IMR-90 (cell line): ENCODE measurements around the gene KLRF2. TPM values are rescaled to one million over a fixed set of nuclear protein-coding genes. Genes with fewer than 3 reads are reported as not detected.

Source experiments
- ATAC-seq: fragments of 200-7000 bp; cut with Tn5 transposase; 2 replicates; pipeline ENCODE4 v1.9.1; 2020; ENCODE audit warnings: low read depth, mild to moderate bottlenecking, moderate library complexity
- BruUV-seq: library from RNA; stranded (reverse); fragments of 400-500 nt; replicated peaks from 2 replicates; lab custom pipeline; 2021; lab: Mats Ljungman, UMichigan
- CTCF ChIA-PET: fragments of 300-600 bp; formaldehyde crosslinking; extraction: SDS; loops from one replicate; lab custom pipeline; 2021; ENCODE audit warnings: antibody characterized with exemption; lab: Yijun Ruan, JAX
- POLR2A ChIA-PET: fragments of 300-600 bp; sonication (Branson Sonifier 250); formaldehyde crosslinking; loops from one replicate; lab custom pipeline; 2022; ENCODE audit warnings: antibody characterized with exemption; ENCODE audit not compliant: unreplicated experiment; lab: Charles Lee
- DNase-seq: peaks from one replicate; pipeline ENCODE4 v3.0.0; 2013
- H2AFZ ChIP-seq: replicated peaks from 2 replicates; pipeline ENCODE3; 2013; ENCODE audit warnings: low read length, mild to moderate bottlenecking; ENCODE audit not compliant: poor library complexity
- H2AK5ac ChIP-seq: 2 replicates; pipeline ENCODE4 v1.6.1; 2013; ENCODE audit warnings: low read depth, low read length, inconsistent platforms
- H2AK9ac ChIP-seq: replicated peaks from 2 replicates; pipeline ENCODE3; 2013; ENCODE audit warnings: mild to moderate bottlenecking, low read depth, low read length, moderate library complexity; ENCODE audit not compliant: poor library complexity
- H2BK120ac ChIP-seq: 2 replicates; pipeline ENCODE4 v1.6.1; 2013; ENCODE audit warnings: low read depth, low read length, inconsistent platforms
- H2BK15ac ChIP-seq: 3 replicates; pipeline ENCODE4 v1.6.1; 2013; ENCODE audit warnings: low read depth, low read length, inconsistent platforms
- H2BK20ac ChIP-seq: 2 replicates; pipeline ENCODE4 v1.6.1; 2013; ENCODE audit warnings: low read depth, mild to moderate bottlenecking, inconsistent platforms, low read length, moderate library complexity
- H2BK5ac ChIP-seq: 2 replicates; pipeline ENCODE4 v1.6.1; 2013; ENCODE audit warnings: mild to moderate bottlenecking, low read depth, low read length, inconsistent platforms; ENCODE audit not compliant: poor library complexity, severe bottlenecking
- H3K14ac ChIP-seq: replicated peaks from 2 replicates; pipeline ENCODE4 v1.6.1; 2013; ENCODE audit warnings: low read depth, low read length, inconsistent platforms
- H3K18ac ChIP-seq: 2 replicates; pipeline ENCODE4 v1.6.1; 2013; ENCODE audit warnings: low read depth, low read length, control low read depth
- H3K23ac ChIP-seq: 2 replicates; pipeline ENCODE4 v1.6.1; 2013; ENCODE audit warnings: low read depth, low read length, inconsistent platforms
- H3K27ac ChIP-seq: 2 replicates; pipeline ENCODE4 v1.5.1; 2013; ENCODE audit warnings: mild to moderate bottlenecking, control low read depth, low read length; ENCODE audit not compliant: insufficient read depth
- H3K27me3 ChIP-seq: 2 replicates; pipeline ENCODE4 v1.6.1; 2013; ENCODE audit warnings: low read length; ENCODE audit not compliant: control insufficient read depth, insufficient read depth
- H3K36me3 ChIP-seq: 2 replicates; pipeline ENCODE4 v1.6.1; 2013; ENCODE audit warnings: low read length, mixed read lengths; ENCODE audit not compliant: control insufficient read depth, insufficient read depth
- H3K4ac ChIP-seq: 2 replicates; pipeline ENCODE4 v1.6.1; 2013; ENCODE audit warnings: low read depth, low read length, inconsistent platforms
- H3K4me1 ChIP-seq: 2 replicates; pipeline ENCODE4 v1.6.1; 2013; ENCODE audit warnings: low read length, mixed read lengths; ENCODE audit not compliant: control insufficient read depth, insufficient read depth
- H3K4me2 ChIP-seq: 2 replicates; pipeline ENCODE4 v1.6.1; 2013; ENCODE audit warnings: low read depth, mild to moderate bottlenecking, control low read depth, low read length, moderate library complexity
- H3K4me3 ChIP-seq: 2 replicates; pipeline ENCODE4 v1.5.1; 2013; ENCODE audit warnings: low read depth, mild to moderate bottlenecking, control low read depth, low read length, moderate library complexity; ENCODE audit not compliant: insufficient read depth
- H3K56ac ChIP-seq: 2 replicates; pipeline ENCODE4 v1.6.1; 2013; ENCODE audit warnings: low read length, inconsistent platforms; ENCODE audit not compliant: insufficient read depth; ENCODE audit errors: extremely low read depth
- H3K79me1 ChIP-seq, 2 experiments: 2 replicates each; pipeline ENCODE4 v1.6.1; 2013; ENCODE audit warnings: low read length in 2 of 2, inconsistent platforms in 1 of 2, low read depth in 1 of 2
- H3K9ac ChIP-seq: 2 replicates; pipeline ENCODE4 v1.6.1; 2013; ENCODE audit warnings: low read depth, low read length, control low read depth
- H3K9me1 ChIP-seq: 2 replicates; pipeline ENCODE4 v1.6.1; 2013; ENCODE audit warnings: low read length, inconsistent platforms; ENCODE audit not compliant: insufficient read depth
- H3K9me3 ChIP-seq: 2 replicates; pipeline ENCODE4 v1.6.1; 2013; ENCODE audit warnings: low read length; ENCODE audit not compliant: control insufficient read depth, insufficient read depth
- H4K20me1 ChIP-seq: 2 replicates; pipeline ENCODE4 v1.6.1; 2013; ENCODE audit warnings: low read length, inconsistent platforms; ENCODE audit not compliant: insufficient read depth
- H4K5ac ChIP-seq: 2 replicates; pipeline ENCODE4 v1.6.1; 2013; ENCODE audit warnings: mild to moderate bottlenecking, low read depth, low read length, control low read depth
- H4K8ac ChIP-seq, 2 experiments: 2 replicates each; pipeline ENCODE4 v1.6.1; 2013; ENCODE audit warnings: low read depth in 2 of 2, low read length in 2 of 2, control low read depth in 1 of 2, inconsistent platforms in 1 of 2
- H4K91ac ChIP-seq: 2 replicates; pipeline ENCODE4 v1.6.1; 2013; ENCODE audit warnings: low read depth, low read length, inconsistent platforms; ENCODE audit not compliant: insufficient read depth
- BHLHE40 ChIP-seq: fragments of 150-350 bp; IDR thresholded peaks from 2 replicates; pipeline ENCODE4 v1.6.1; 2016; ENCODE audit warnings: mild to moderate bottlenecking, low read depth, low read length
- CEBPB ChIP-seq: IDR thresholded peaks from 2 replicates; pipeline ENCODE4 v1.6.1; 2012; ENCODE audit warnings: low read depth, low read length, improper control_type of control experiment
- CHD1 ChIP-seq: IDR thresholded peaks from 2 replicates; pipeline ENCODE4 v1.6.1; 2012; ENCODE audit warnings: low read depth, low read length, improper control_type of control experiment
- FOS ChIP-seq: fragments of 150-350 bp; IDR thresholded peaks from 2 replicates; pipeline ENCODE4 v1.6.1; 2016; ENCODE audit warnings: low read depth, low read length
- MAFK ChIP-seq: IDR thresholded peaks from 2 replicates; pipeline ENCODE4 v1.6.1; 2012; ENCODE audit warnings: low read depth, low read length, improper control_type of control experiment
- MAZ ChIP-seq: IDR thresholded peaks from 2 replicates; pipeline ENCODE4 v1.6.1; 2012; ENCODE audit warnings: low read depth, mild to moderate bottlenecking, low read length, improper control_type of control experiment, moderate library complexity, borderline replicate concordance
- MXI1 ChIP-seq: IDR thresholded peaks from 2 replicates; pipeline ENCODE4 v1.6.1; 2012; ENCODE audit warnings: low read depth, mild to moderate bottlenecking, low read length, moderate library complexity, borderline replicate concordance
- NFE2L2 ChIP-seq: fragments of 150-350 bp; IDR thresholded peaks from 2 replicates; pipeline ENCODE4 v1.6.1; 2016; ENCODE audit warnings: low read depth, mild to moderate bottlenecking, low read length
- POLR2A ChIP-seq: IDR thresholded peaks from 2 replicates; pipeline ENCODE4 v1.6.1; 2012; ENCODE audit warnings: mild to moderate bottlenecking, low read depth, low read length
- RAD21 ChIP-seq: IDR thresholded peaks from 2 replicates; pipeline ENCODE4 v1.6.1; 2012; ENCODE audit warnings: low read length, improper control_type of control experiment
- RCOR1 ChIP-seq: IDR thresholded peaks from 2 replicates; pipeline ENCODE4 v1.6.1; 2012; ENCODE audit warnings: mild to moderate bottlenecking, low read length, improper control_type of control experiment; ENCODE audit not compliant: insufficient replicate concordance
- RFX5 ChIP-seq: IDR thresholded peaks from 2 replicates; pipeline ENCODE4 v1.8.0; 2012; ENCODE audit warnings: low read depth, mild to moderate bottlenecking, low read length, moderate library complexity
- SMC3 ChIP-seq: fragments of 150-350 bp; IDR thresholded peaks from 2 replicates; pipeline ENCODE4 v1.6.1; 2016; ENCODE audit warnings: low read depth, mild to moderate bottlenecking, antibody characterized with exemption, low read length, moderate library complexity
- WGBS, 2 experiments: methylation state at CpG; one replicate each; pipeline versions ENCODE4 v1.1.5 to v1.1.7; 2013; ENCODE audit warnings: missing lambda C conversion rate in 2 of 2; ENCODE audit not compliant: insufficient read length in 1 of 2; ENCODE audit errors: extremely low coverage in 2 of 2; 5-methylcytosine and 5-hydroxymethylcytosine counted together
- dilution Hi-C: fragments of 300-500 bp; cut with HindIII; formaldehyde crosslinking; loops from one replicate; pipeline ENCODE4 v1.14.3; 2018; ENCODE audit warnings: low sequenced_read_pairs; ENCODE audit not compliant: unreplicated experiment
- in situ Hi-C: fragments of 300-500 bp; cut with MboI; formaldehyde crosslinking; loops from 3 replicates; pipeline ENCODE4 v1.14.3; 2019; ENCODE audit warnings: low sequenced_read_pairs, inconsistent platforms, mixed read lengths
- intact Hi-C: fragments of 100-400 bp; cut with micrococcal nuclease; formaldehyde crosslinking; loops from 2 replicates; pipeline ENCODE4 v1.10.0; 2022
- polyA plus RNA-seq, 3 experiments: library from polyadenylated mRNA; depleted of rRNA; stranded (reverse); fragments of >200 nt; gene quantifications; 2 replicates each; pipeline ENCODE4 v1.2.3, GENCODE V29; 2012; ENCODE audit warnings: low replicate concordance in 1 of 3
- total RNA-seq: library from RNA; depleted of rRNA; stranded (reverse); fragments of >200 nt; gene quantifications from 2 replicates; pipeline ENCODE4 v1.2.3, GENCODE V29; 2012
- TF ChIP-seq, protein P1 (sequence below): fragments of 150-350 bp; IDR thresholded peaks from 2 replicates; pipeline ENCODE4 v1.6.1; 2016; ENCODE audit warnings: low read depth, mild to moderate bottlenecking, low read length, moderate library complexity, borderline replicate concordance
- TF ChIP-seq, protein P2 (sequence below): fragments of 150-350 bp; IDR thresholded peaks from 2 replicates; pipeline ENCODE4 v1.6.1; 2017; ENCODE audit warnings: mild to moderate bottlenecking, antibody characterized with exemption, low read length, low read depth
- TF ChIP-seq, protein P3 (sequence below): conservative IDR thresholded peaks from 2 replicates; pipeline ENCODE4 v1.5.1; 2012; ENCODE audit warnings: mild to moderate bottlenecking, low read depth, low read length, improper control_type of control experiment

KLRF2 gene
- total and polyA plus RNA-seq, 2 of the 4 experiments (the other 2 are of a cell fraction) = not detected

DNA sequence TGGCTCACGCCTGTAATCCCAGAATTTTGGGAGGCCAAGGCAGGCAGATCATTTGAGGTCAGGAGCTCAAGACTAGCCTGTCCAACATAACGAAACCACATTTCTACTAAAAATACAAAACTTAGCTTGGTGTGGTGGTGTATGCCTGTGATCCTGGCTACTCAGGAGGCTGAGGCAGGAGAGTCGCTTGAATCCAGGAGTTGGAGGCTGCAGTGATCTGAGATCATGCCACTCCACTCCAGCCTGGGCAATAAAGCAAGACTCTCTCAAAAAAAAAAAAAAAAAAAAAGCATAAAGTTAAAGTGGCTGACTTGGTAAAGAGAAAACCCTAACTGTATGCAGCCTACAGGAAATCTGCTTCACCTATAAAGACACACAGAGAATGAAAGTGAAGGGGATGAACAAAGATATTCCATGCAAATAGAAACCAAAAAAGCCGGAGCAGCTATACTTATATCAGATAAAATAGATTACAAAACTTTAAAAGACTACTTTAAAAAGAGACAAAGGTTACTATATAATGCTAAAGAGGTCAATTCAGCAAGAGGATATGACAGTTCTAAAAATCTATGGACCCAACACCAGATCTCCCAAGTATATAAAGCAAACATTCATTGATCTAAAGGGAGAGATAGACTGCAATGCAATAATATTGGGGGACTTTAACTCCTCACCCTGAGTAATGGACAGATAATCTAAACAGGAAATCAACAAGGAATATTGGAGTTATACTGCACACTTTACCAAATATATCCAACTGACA is 16.2 kb upstream of the KLRF2 start:
- CTCF ChIA-PET = no interaction called here
- H3K4me3 ChIP-seq = no peak overlapping the region
- no peak overlapping the region for H3K14ac ChIP-seq
- no peak for DNase-seq
- no peak overlapping the region for H2BK20ac ChIP-seq
- in situ Hi-C loops (no loop called here), dilution Hi-C loops (no loop called here), intact Hi-C loops (loop anchor here (5.0 kb wide), 1 partner anchor 347 kb away; the partner anchor contains the start of gene GABARAPL1)
- POLR2A ChIA-PET = no interaction called here
- H4K5ac ChIP-seq = no peak overlapping the region
- no peak overlapping the region for H2AFZ ChIP-seq
- no peaks in the 10 kb centered on the region for H3K27me3 ChIP-seq
- H3K4me2 ChIP-seq = peak overlapping the region; percentile 35; the same call in 1 of the 2 replicates
- H4K8ac ChIP-seq = no peak overlapping the region
- H3K4me1 ChIP-seq = no peaks in the 10 kb centered on the region
- TF ChIP-seq FOS (no peak), RFX5 (no peak), BHLHE40 (no peak), RAD21 (no peak), MXI1 (no peak), CEBPB (no peak), RCOR1 (no peak), SMC3 (no peak), NFE2L2 (no peak), MAZ (no peak), CHD1 (no peak), MAFK (no peak), POLR2A (no peak)
- TF ChIP-seq, protein P1, sequence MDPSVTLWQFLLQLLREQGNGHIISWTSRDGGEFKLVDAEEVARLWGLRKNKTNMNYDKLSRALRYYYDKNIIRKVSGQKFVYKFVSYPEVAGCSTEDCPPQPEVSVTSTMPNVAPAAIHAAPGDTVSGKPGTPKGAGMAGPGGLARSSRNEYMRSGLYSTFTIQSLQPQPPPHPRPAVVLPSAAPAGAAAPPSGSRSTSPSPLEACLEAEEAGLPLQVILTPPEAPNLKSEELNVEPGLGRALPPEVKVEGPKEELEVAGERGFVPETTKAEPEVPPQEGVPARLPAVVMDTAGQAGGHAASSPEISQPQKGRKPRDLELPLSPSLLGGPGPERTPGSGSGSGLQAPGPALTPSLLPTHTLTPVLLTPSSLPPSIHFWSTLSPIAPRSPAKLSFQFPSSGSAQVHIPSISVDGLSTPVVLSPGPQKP = no peak
- TF ChIP-seq, protein P2, sequence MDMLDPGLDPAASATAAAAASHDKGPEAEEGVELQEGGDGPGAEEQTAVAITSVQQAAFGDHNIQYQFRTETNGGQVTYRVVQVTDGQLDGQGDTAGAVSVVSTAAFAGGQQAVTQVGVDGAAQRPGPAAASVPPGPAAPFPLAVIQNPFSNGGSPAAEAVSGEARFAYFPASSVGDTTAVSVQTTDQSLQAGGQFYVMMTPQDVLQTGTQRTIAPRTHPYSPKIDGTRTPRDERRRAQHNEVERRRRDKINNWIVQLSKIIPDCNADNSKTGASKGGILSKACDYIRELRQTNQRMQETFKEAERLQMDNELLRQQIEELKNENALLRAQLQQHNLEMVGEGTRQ = no peak
- TF ChIP-seq, protein P3, sequence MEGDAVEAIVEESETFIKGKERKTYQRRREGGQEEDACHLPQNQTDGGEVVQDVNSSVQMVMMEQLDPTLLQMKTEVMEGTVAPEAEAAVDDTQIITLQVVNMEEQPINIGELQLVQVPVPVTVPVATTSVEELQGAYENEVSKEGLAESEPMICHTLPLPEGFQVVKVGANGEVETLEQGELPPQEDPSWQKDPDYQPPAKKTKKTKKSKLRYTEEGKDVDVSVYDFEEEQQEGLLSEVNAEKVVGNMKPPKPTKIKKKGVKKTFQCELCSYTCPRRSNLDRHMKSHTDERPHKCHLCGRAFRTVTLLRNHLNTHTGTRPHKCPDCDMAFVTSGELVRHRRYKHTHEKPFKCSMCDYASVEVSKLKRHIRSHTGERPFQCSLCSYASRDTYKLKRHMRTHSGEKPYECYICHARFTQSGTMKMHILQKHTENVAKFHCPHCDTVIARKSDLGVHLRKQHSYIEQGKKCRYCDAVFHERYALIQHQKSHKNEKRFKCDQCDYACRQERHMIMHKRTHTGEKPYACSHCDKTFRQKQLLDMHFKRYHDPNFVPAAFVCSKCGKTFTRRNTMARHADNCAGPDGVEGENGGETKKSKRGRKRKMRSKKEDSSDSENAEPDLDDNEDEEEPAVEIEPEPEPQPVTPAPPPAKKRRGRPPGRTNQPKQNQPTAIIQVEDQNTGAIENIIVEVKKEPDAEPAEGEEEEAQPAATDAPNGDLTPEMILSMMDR = no peak
- no peaks in the 10 kb centered on the region for H3K36me3 ChIP-seq
- no peak overlapping the region for H3K23ac ChIP-seq
- no peaks in the 10 kb centered on the region for H3K9me3 ChIP-seq
- H3K27ac ChIP-seq = no peak overlapping the region
- H3K56ac ChIP-seq = no peak overlapping the region
- H3K18ac ChIP-seq = no peak overlapping the region
- H3K9me1 ChIP-seq = no peaks in the 10 kb centered on the region
- H2BK120ac ChIP-seq = no peak overlapping the region
- WGBS, 2 experiments = no CpG with 5 or more reads among the region's 4 CpGs
- H2BK5ac ChIP-seq = no peak overlapping the region
- no peak overlapping the region for H4K91ac ChIP-seq
- H3K9ac ChIP-seq = no peak overlapping the region
- H2AK9ac ChIP-seq = no peak overlapping the region
- no peak overlapping the region for H2AK5ac ChIP-seq
- H2BK15ac ChIP-seq = no peak overlapping the region
- H3K4ac ChIP-seq = no peak overlapping the region
- no peaks in the 10 kb centered on the region for H4K20me1 ChIP-seq
- H3K79me1 ChIP-seq = no peaks in the 10 kb centered on the region
- ATAC-seq = no peak
- BruUV-seq = no TSS peak
